Loucy (cell line): ENCODE data around the gene ZC3HAV1L.
A peak's percentile ranks its signal among the peaks of the same experiment; 100 is the strongest.

Source experiments
- H2AFZ ChIP-seq: fragments of 200-600 bp; sonication (generic); 2 replicates; pipeline ENCODE4 v1.6.0; 2016; ENCODE audit warnings: antibody characterized with exemption, mild to moderate bottlenecking, low read length, moderate library complexity
- H3F3A ChIP-seq: fragments of 200-600 bp; 2 replicates; pipeline ENCODE4 v1.6.0; 2016; ENCODE audit warnings: antibody characterized with exemption, low read depth, mild to moderate bottlenecking
- H3K27me3 ChIP-seq: fragments of 200-600 bp; sonication (generic); 2 replicates; pipeline ENCODE4 v1.6.1; 2014; ENCODE audit warnings: low read length, mild to moderate bottlenecking; ENCODE audit not compliant: insufficient read depth, poor library complexity, severe bottlenecking
- H3K36me3 ChIP-seq: fragments of 200-600 bp; sonication (generic); 2 replicates; pipeline ENCODE4 v1.6.1; 2016; ENCODE audit warnings: low read length; ENCODE audit not compliant: insufficient read depth
- H3K4me1 ChIP-seq: fragments of 200-600 bp; sonication (generic); 2 replicates; pipeline ENCODE4 v1.5.1; 2014; ENCODE audit warnings: low read length, mild to moderate bottlenecking; ENCODE audit not compliant: insufficient read depth, poor library complexity, severe bottlenecking
- H3K4me2 ChIP-seq: fragments of 200-600 bp; sonication (generic); 2 replicates; pipeline ENCODE4 v1.6.0; 2014; ENCODE audit warnings: antibody characterized with exemption, low read length, low read depth, mild to moderate bottlenecking; ENCODE audit not compliant: poor library complexity, severe bottlenecking
- H3K4me3 ChIP-seq: fragments of 200-600 bp; sonication (generic); 2 replicates; pipeline ENCODE4 v1.5.1; 2014; ENCODE audit warnings: low read length, mild to moderate bottlenecking, mixed read lengths; ENCODE audit not compliant: poor library complexity, severe bottlenecking
- H3K79me2 ChIP-seq: fragments of 200-600 bp; sonication (generic); 2 replicates; pipeline ENCODE4 v1.6.1; 2014; ENCODE audit warnings: low read length; ENCODE audit not compliant: insufficient read depth
- H3K9ac ChIP-seq: fragments of 200-600 bp; sonication (generic); 2 replicates; pipeline ENCODE4 v1.6.0; 2014; ENCODE audit warnings: mild to moderate bottlenecking, low read depth, low read length, moderate library complexity; ENCODE audit not compliant: poor library complexity, severe bottlenecking
- H3K9me2 ChIP-seq: fragments of 200-600 bp; sonication (generic); replicated peaks from 2 replicates; pipeline ENCODE4 v1.6.1; 2016; ENCODE audit warnings: low read depth, low read length, mixed read lengths
- H3K9me3 ChIP-seq: fragments of 200-600 bp; sonication (generic); 2 replicates; pipeline ENCODE4 v1.6.1; 2014; ENCODE audit warnings: mild to moderate bottlenecking, antibody characterized with exemption, low read length, low read depth; ENCODE audit not compliant: insufficient read depth
- H4K20me1 ChIP-seq: fragments of 200-600 bp; sonication (generic); 2 replicates; pipeline ENCODE4 v1.6.0; 2014; ENCODE audit warnings: antibody characterized with exemption, low read length, mild to moderate bottlenecking; ENCODE audit not compliant: insufficient read depth, poor library complexity, severe bottlenecking
- CTCF ChIP-seq: fragments of 200-600 bp; sonication (generic); conservative IDR thresholded peaks from 2 replicates; pipeline ENCODE4 v1.5.1; 2014; ENCODE audit warnings: mild to moderate bottlenecking, antibody characterized with exemption, low read length
- EZH2phosphoT487 ChIP-seq: fragments of 200-600 bp; IDR thresholded peaks from 2 replicates; pipeline ENCODE4 v1.6.1; 2018; ENCODE audit warnings: antibody characterized with exemption, mild to moderate bottlenecking, moderate library complexity, borderline replicate concordance

ZC3HAV1L gene

DNA sequence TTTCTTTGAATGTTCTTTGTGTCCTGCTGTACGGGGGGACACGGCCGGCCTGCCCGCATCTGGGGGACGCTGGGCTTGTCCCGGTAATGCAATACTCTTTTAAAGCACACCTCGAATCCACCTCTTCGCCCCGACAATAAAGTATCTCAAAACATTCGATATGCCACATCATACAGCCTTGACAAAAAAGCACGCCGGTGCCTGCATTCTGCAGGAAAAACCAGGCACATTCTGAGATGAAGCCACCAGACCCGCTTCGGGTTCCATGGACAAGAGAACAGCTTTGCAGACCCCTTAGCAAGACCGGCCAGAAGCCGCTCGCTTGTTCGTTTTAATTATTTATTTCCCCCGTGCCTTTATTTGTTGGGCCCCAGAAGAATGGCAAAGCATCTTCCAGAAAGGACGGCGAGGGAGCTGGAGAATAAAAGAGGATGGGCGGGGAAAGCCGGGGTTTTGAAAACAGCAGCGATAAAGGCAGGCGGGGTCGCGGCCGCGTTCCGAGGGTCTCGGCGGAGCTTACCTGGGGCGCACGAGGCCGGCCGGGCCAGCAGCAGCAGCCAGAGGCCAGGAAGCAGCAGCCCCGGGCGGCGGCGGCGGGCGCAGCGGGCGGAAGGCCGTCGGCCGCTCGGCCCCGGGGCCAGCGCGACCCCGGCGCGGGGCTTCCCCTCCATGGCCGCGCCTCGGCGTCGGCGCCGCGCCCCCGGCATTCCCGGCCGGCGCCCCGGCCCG is 55.1 kb downstream of the ZC3HAV1L start:
- no peaks in the 10 kb centered on the region for H3K9me3 ChIP-seq
- H3K79me2 ChIP-seq = peaks cover 51% of the 10 kb centered on the region
- peak overlapping the region; percentile 88 for H2AFZ ChIP-seq
- H3K27me3 ChIP-seq = no peaks in the 10 kb centered on the region
- peaks cover 51% of the 10 kb centered on the region for H3K4me1 ChIP-seq
- peak overlapping the region; percentile 99 for H3K4me3 ChIP-seq
- no peak for TF ChIP-seq EZH2phosphoT487
- no peak for TF ChIP-seq CTCF
- H3K36me3 ChIP-seq = no peaks in the 10 kb centered on the region
- H4K20me1 ChIP-seq = no peaks in the 10 kb centered on the region
- no peaks in the 10 kb centered on the region for H3K9me2 ChIP-seq
- H3F3A ChIP-seq = no peaks in the 10 kb centered on the region; the same call in 1 of the 2 replicates
- peak overlapping the region; percentile 80 for H3K4me2 ChIP-seq
- H3K9ac ChIP-seq = peak overlapping the region; percentile 87

GRCh38 chr7:138979988-138980562 is 55.8 kb downstream of the ZC3HAV1L start:
- peak overlapping the region; percentile 80 for H3K4me2 ChIP-seq
- H4K20me1 ChIP-seq = no peaks in the 10 kb centered on the region
- TF ChIP-seq CTCF = no peak

DNA sequence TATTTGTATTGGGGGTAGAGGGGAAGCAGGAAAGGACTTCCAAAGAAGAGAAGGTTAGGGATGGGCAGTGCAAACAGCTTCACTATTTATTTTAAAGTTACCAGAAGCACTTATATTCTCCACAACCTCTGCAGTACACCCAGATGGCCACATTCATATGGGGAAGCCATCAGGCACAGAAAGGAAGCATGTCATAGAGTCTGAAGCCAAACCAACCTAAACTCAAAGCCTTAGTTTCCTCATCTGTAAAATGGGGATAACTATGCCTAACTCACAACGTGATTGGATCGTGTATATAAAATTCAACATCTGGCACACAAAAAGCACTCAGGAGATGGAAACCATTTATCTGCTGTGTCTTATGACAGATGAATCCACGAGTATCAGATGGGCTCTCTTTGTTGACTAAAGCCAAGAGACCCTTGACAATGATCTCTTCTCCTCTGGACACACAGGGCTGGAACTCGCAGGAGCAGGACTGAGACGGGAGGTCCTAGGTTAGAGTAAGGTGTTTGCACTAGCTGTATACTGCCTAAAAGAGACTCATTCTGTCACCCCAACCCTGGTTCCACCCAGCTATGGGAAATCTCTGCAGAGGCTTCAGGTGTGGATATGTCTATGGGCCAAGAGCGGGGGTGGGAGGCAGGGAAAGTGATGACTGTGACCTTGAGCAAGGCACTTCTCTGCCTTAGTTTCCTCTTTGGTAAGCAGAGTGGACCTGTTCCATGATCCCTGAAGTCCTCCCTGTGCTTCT is 56.4 kb downstream of the ZC3HAV1L start:
- no peaks in the 10 kb centered on the region for H3K27me3 ChIP-seq
- H3K4me1 ChIP-seq = peaks cover 65% of the 10 kb centered on the region
- peaks cover 63% of the 10 kb centered on the region for H3K79me2 ChIP-seq
- H4K20me1 ChIP-seq = no peaks in the 10 kb centered on the region
- no peaks in the 10 kb centered on the region for H3K36me3 ChIP-seq
- no peaks in the 10 kb centered on the region for H3K9me2 ChIP-seq
- no peaks in the 10 kb centered on the region; the same call in 1 of the 2 replicates for H3F3A ChIP-seq
- TF ChIP-seq EZH2phosphoT487 (no peak), CTCF (peak; percentile 31; the same call in 1 of the 2 replicates)
- H3K9me3 ChIP-seq = no peaks in the 10 kb centered on the region
- H3K4me3 ChIP-seq = peak overlapping the region; percentile 99
- H2AFZ ChIP-seq = no peak overlapping the region
- H3K9ac ChIP-seq = peak overlapping the region; percentile 87
- H3K4me2 ChIP-seq = peak overlapping the region; percentile 80

More at GRCh38 chr7:138979988-138980562, 55.8 kb downstream of the ZC3HAV1L start:
- Histone ChIP-seq H3F3A (no peaks in the 10 kb centered on the region; the same call in 1 of the 2 replicates), H3K9me3 (no peaks in the 10 kb centered on the region), H3K79me2 (peaks cover 57% of the 10 kb centered on the region), H3K27me3 (no peaks in the 10 kb centered on the region), H3K36me3 (no peaks in the 10 kb centered on the region), H3K4me1 (peaks cover 58% of the 10 kb centered on the region), H3K4me3 (peak overlapping the region; percentile 99), H3K9me2 (no peaks in the 10 kb centered on the region), H3K9ac (peak overlapping the region; percentile 87), H2AFZ (peak overlapping the region; percentile 88)
